ENCODE data around the gene CALY. TPM values are rescaled to one million over a fixed set of nuclear protein-coding genes. Genes with fewer than 3 reads are reported as not detected.

CALY gene
- total RNA-seq, 2 donors from 2014 or later = not detected

GRCh38 chr10:133277993-133278576 lies 58.6 kb downstream of the CALY start:
- Mint-ChIP-seq H3K4me3 (peak overlapping the region; percentile 75), H3K4me1 (peaks cover 9% of the 10 kb centered on the region), H3K9me3 (no peaks in the 10 kb centered on the region), H3K36me3 (ENCODE audit: low read depth) (peaks cover 30% of the 10 kb centered on the region), H3K27ac (peak overlapping the region; percentile 81), H3K27me3 (no peaks in the 10 kb centered on the region)
- ATAC-seq (replicated peaks) = no peak

- H3K4me3 Mint-ChIP-seq = peak overlapping the region; percentile 75
- no peaks in the 10 kb centered on the region for H3K9me3 Mint-ChIP-seq
- ATAC-seq (replicated peaks) = no peak
- peaks cover 35% of the 10 kb centered on the region for H3K36me3 Mint-ChIP-seq (ENCODE audit: low read depth)
- no peaks in the 10 kb centered on the region for H3K27me3 Mint-ChIP-seq
- peak overlapping the region; percentile 81 for H3K27ac Mint-ChIP-seq
- H3K4me1 Mint-ChIP-seq = peaks cover 9% of the 10 kb centered on the region
Observed at GRCh38 chr10:133277277-133277992, 59.3 kb downstream of the CALY start.

DNA sequence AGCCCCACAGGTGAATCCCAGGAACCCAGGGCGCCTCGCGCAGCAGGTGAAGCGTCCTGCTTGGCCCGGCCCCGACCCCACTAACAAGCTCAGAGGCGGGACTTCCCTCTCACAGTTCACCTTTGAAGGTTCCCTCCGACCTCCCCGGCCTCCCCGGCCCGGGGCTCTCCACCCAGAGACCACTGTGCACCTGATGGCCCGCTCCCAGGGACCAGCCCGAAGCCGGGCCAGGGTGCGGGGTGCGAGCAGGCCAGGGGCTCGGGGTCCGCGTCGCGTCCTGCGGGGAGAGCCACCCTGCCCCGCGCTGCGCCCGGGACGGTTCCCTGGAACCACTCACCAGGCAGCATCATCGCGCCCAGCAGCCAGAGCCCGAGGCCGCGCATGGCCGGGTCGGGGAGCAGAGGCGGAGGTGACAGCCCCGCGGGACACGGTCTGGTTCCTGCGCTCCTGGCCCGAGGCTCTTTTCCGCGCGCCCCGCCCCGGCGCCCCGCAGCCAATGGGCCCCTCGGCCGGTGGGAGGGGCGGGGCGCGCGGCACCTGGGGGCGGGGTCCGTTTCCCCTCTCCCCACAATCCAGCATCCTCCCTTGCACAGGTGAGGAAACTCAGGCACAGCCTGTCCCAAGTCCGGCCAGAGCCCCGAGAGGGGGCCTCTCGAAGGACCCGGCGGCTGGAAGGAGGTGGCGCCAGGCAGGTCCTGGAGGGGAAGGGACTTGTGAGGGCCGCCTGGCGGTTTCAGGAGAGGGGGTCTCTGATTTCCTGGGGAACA lies 60.1 kb downstream of the CALY start, which contains the start of gene ADAM8:
Gene ADAM8, minus strand, starts transcription at position 434 of the 767 bp plus-strand sequence. Its CDS starts 51 bp downstream, at position 383.
- no peaks in the 10 kb centered on the region for H3K27me3 Mint-ChIP-seq
- peak within 1 kb of the TSS; percentile 90 for H3K4me3 Mint-ChIP-seq
- peaks cover 44% of the 10 kb centered on the region for H3K36me3 Mint-ChIP-seq (ENCODE audit: low read depth)
- H3K9me3 Mint-ChIP-seq = no peaks in the 10 kb centered on the region
- H3K27ac Mint-ChIP-seq = peak within 1 kb of the TSS; percentile 91
- peak; percentile 61 for ATAC-seq (replicated peaks)
- H3K4me1 Mint-ChIP-seq = peaks cover 9% of the 10 kb centered on the region

GRCh38 chr10:133276100-133276434 lies 60.6 kb downstream of the CALY start:
- no peak for ATAC-seq (replicated peaks)
- Mint-ChIP-seq H3K27me3 (no peaks in the 10 kb centered on the region), H3K4me3 (peak overlapping the region; percentile 90), H3K9me3 (no peaks in the 10 kb centered on the region), H3K4me1 (peaks cover 9% of the 10 kb centered on the region), H3K27ac (peak overlapping the region; percentile 91), H3K36me3 (ENCODE audit: low read depth) (peaks cover 49% of the 10 kb centered on the region)

DNA sequence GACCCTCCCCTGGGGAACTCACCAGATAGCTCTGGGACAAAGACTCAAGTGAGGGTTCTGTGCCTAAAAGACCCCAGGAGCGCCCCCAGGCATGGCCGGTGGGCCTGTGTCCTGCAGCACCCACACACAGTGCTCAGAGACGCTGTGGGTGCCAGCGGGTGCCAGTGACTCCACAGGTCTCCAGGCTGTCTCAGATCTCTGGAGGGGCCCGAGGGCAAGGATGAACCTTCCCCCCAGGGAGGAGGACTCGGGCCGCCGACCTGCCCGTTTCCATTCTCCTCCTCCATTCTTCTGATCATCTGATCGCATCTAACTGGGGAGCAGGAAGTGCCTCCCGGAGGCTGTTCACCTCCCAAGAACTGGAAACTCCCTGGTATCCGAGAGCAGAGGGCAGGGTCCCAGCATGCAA lies 61.0 kb downstream of the CALY start:
- Mint-ChIP-seq H3K27me3 (no peaks in the 10 kb centered on the region), H3K36me3 (ENCODE audit: low read depth) (peaks cover 53% of the 10 kb centered on the region), H3K4me1 (peaks cover 9% of the 10 kb centered on the region), H3K9me3 (no peaks in the 10 kb centered on the region), H3K4me3 (peak overlapping the region; percentile 90), H3K27ac (peak overlapping the region; percentile 91)
- ATAC-seq (replicated peaks) = peak; percentile 27

GRCh38 chr10:133274751-133275683 lies 61.7 kb downstream of the CALY start:
- peak overlapping the region; percentile 91 for H3K27ac Mint-ChIP-seq
- H3K9me3 Mint-ChIP-seq = no peaks in the 10 kb centered on the region
- no peaks in the 10 kb centered on the region for H3K27me3 Mint-ChIP-seq
- peak; percentile 65 for ATAC-seq (replicated peaks)
- peak overlapping the region; percentile 90 for H3K4me3 Mint-ChIP-seq
- H3K36me3 Mint-ChIP-seq (ENCODE audit: low read depth) = peaks cover 60% of the 10 kb centered on the region
- H3K4me1 Mint-ChIP-seq = peaks cover 9% of the 10 kb centered on the region

Other genes starting within 250 kb of the CALY start
- not detected for gene ADGRA1, start 249.0 kb downstream of the CALY start, total RNA-seq
- gene KNDC1, start 176.7 kb downstream of the CALY start, total RNA-seq = under 1 TPM; 0.19 to 0.26 TPM
- not detected for gene UTF1, start 106.7 kb downstream of the CALY start, total RNA-seq
- under 1 TPM in 1 of 2 donors, not detected in 1; 0.21 TPM for gene VENTX, start 99.0 kb downstream of the CALY start, total RNA-seq
- gene ADAM8, start 60.0 kb downstream of the CALY start, total RNA-seq = 100 to 1,000 TPM in 1 of 2 donors, 10 to 100 TPM in 1; 83.7 to 336 TPM
- 10 to 100 TPM; 47.8 to 55.8 TPM for gene TUBGCP2, start 28.0 kb downstream of the CALY start, total RNA-seq
- gene ZNF511, start 28.0 kb downstream of the CALY start, total RNA-seq = 10 to 100 TPM; 52.8 to 74.2 TPM
- gene PRAP1, start 10.5 kb upstream of the CALY start, total RNA-seq = not detected
- 10 to 100 TPM; 13.8 to 21.9 TPM for gene FUOM, start 21.1 kb upstream of the CALY start, total RNA-seq
- 10 to 100 TPM; 61.3 to 73.8 TPM for gene ECHS1, start 36.5 kb upstream of the CALY start, total RNA-seq
- 1 to 10 TPM; 3.0 to 9.2 TPM for gene PAOX, start 42.4 kb upstream of the CALY start, total RNA-seq
- gene MTG1, start 57.3 kb upstream of the CALY start, total RNA-seq = 10 to 100 TPM; 38.9 to 58.8 TPM
- gene SPRN, start 87.7 kb upstream of the CALY start, total RNA-seq = not detected
- gene SCART1, start 117.0 kb upstream of the CALY start, total RNA-seq = 10 to 100 TPM in 1 of 2 donors, 1 to 10 TPM in 1; 7.2 to 17.3 TPM
- gene CYP2E1, start 190.5 kb upstream of the CALY start, total RNA-seq = 1 to 10 TPM; 1.4 to 5.4 TPM
- under 1 TPM; 0.29 to 0.69 TPM for gene SYCE1, start 228.7 kb upstream of the CALY start, total RNA-seq

All from activated T-helper 17 cell treated with anti-CD3 and anti-CD28 coated beads, Interleukin-2, amount 50 U/mL, for 72 hours (primary cell).